GM19468 (cell line): ENCODE measurements around the gene CHRDL2.

Experiments used
- ATAC-seq: cut with Tn5 transposase; IDR thresholded peaks from one replicate; pipeline ENCODE4 v1.9.1; 2021; ENCODE audit warnings: mild to moderate bottlenecking, moderate library complexity, moderate number of reproducible peaks; ENCODE audit not compliant: unreplicated experiment; ENCODE audit errors: extremely low read depth

The CHRDL2 gene

GRCh38 chr11:74717221-74717969 lies 13.8 kb downstream of the CHRDL2 start:
- ATAC-seq: no peak

GRCh38 chr11:74714904-74715303 lies 16.3 kb downstream of the CHRDL2 start:
- no peak for ATAC-seq

GRCh38 chr11:74713686-74714085 lies 17.5 kb downstream of the CHRDL2 start:
- no peak for ATAC-seq

- no peak for ATAC-seq
Measured at GRCh38 chr11:74710281-74710938, 20.8 kb downstream of the CHRDL2 start.

GRCh38 chr11:74709175-74709574 lies 22.1 kb downstream of the CHRDL2 start:
- ATAC-seq: no peak

- ATAC-seq: no peak
Measured at GRCh38 chr11:74707602-74708510, 23.4 kb downstream of the CHRDL2 start.

GRCh38 chr11:74707182-74707581 lies 24.0 kb downstream of the CHRDL2 start:
- ATAC-seq: no peak

- ATAC-seq: no peak
Measured at GRCh38 chr11:74703211-74703610, 28.0 kb downstream of the CHRDL2 start.

- ATAC-seq: no peak
Measured at GRCh38 chr11:74702383-74703007, 28.7 kb downstream of the CHRDL2 start.

GRCh38 chr11:74701351-74701750 lies 29.9 kb downstream of the CHRDL2 start:
- no peak for ATAC-seq

- ATAC-seq: no peak
Measured at GRCh38 chr11:74699615-74700396, 31.4 kb downstream of the CHRDL2 start.

- no peak for ATAC-seq
Measured at GRCh38 chr11:74697722-74698121, 33.5 kb downstream of the CHRDL2 start.

- ATAC-seq: no peak
Measured at GRCh38 chr11:74696939-74697675, 34.1 kb downstream of the CHRDL2 start.

GRCh38 chr11:74696500-74696899 lies 34.7 kb downstream of the CHRDL2 start:
- ATAC-seq: no peak

GRCh38 chr11:74695705-74696280 lies 35.4 kb downstream of the CHRDL2 start:
- ATAC-seq: no peak

GRCh38 chr11:74694136-74694930 lies 36.9 kb downstream of the CHRDL2 start:
- no peak for ATAC-seq

- ATAC-seq: no peak
Measured at GRCh38 chr11:74693531-74693930, 37.7 kb downstream of the CHRDL2 start.

GRCh38 chr11:74691755-74692154 lies 39.5 kb downstream of the CHRDL2 start:
- no peak for ATAC-seq
